Neural cell (in vitro differentiated cells): ENCODE measurements around the gene SLC37A3. TPM values are rescaled to one million over a fixed set of nuclear protein-coding genes. Genes with fewer than 3 reads are reported as not detected.

Source experiments
- H2AFZ ChIP-seq: fragments of 200-600, 300-800 bp; sonication (generic), shearing (Covaris generic); 2 replicates; pipeline ENCODE4 v1.6.0; 2014; ENCODE audit warnings: low read depth, mild to moderate bottlenecking, antibody characterized with exemption, low read length, moderate library complexity
- H3F3A ChIP-seq: fragments of 200-600 bp; shearing (Covaris generic); 2 replicates; pipeline ENCODE4 v1.6.1; 2016; ENCODE audit warnings: mild to moderate bottlenecking, moderate library complexity, mixed read lengths, antibody characterized with exemption, low read length; ENCODE audit not compliant: insufficient read depth, poor library complexity, severe bottlenecking
- H3K27ac ChIP-seq: fragments of 200-600, 300-800 bp; sonication (generic), shearing (Covaris generic); 2 replicates; pipeline ENCODE4 v1.5.1; 2014; ENCODE audit warnings: mild to moderate bottlenecking, low read length, moderate library complexity
- H3K27me3 ChIP-seq: fragments of 300-800, 200-600 bp; sonication (generic), shearing (Covaris generic); 2 replicates; pipeline ENCODE4 v1.6.0; 2014; ENCODE audit warnings: mild to moderate bottlenecking, low read depth, low read length, moderate library complexity; ENCODE audit not compliant: insufficient read depth
- H3K36me3 ChIP-seq: fragments of 300-800, 200-600 bp; sonication (generic), shearing (Covaris generic); 2 replicates; pipeline ENCODE4 v1.5.1; 2014; ENCODE audit warnings: mild to moderate bottlenecking, antibody characterized with exemption, low read length, moderate library complexity; ENCODE audit not compliant: insufficient read depth
- H3K4me2 ChIP-seq: fragments of 300-800, 200-600 bp; sonication (generic), shearing (Covaris generic); 2 replicates; pipeline ENCODE4 v1.6.0; 2014; ENCODE audit warnings: mild to moderate bottlenecking, low read length
- H3K4me3 ChIP-seq: fragments of 300-800, 200-600 bp; sonication (generic), shearing (Covaris generic); 2 replicates; pipeline ENCODE4 v1.5.1; 2014; ENCODE audit warnings: mild to moderate bottlenecking, low read length, moderate library complexity
- H3K79me2 ChIP-seq: fragments of 200-600 bp; shearing (Covaris generic); replicated peaks from 2 replicates; pipeline ENCODE4 v1.6.0; 2014; ENCODE audit warnings: mild to moderate bottlenecking, low read length, moderate library complexity; ENCODE audit not compliant: insufficient read depth
- H3K9ac ChIP-seq: fragments of 300-800, 200-600 bp; sonication (generic), shearing (Covaris generic); 2 replicates; pipeline ENCODE4 v1.6.1; 2016; ENCODE audit warnings: mild to moderate bottlenecking, low read length, mixed read lengths
- H3K9me2 ChIP-seq: fragments of 200-600 bp; shearing (Covaris generic); 2 replicates; pipeline ENCODE4 v1.6.1; 2016; ENCODE audit warnings: mild to moderate bottlenecking, low read length, mixed read lengths; ENCODE audit not compliant: insufficient read depth
- H3K9me3 ChIP-seq: fragments of 200-600, 300-800 bp; sonication (generic), shearing (Covaris generic); 2 replicates; pipeline ENCODE4 v1.6.1; 2016; ENCODE audit warnings: mild to moderate bottlenecking, mixed run types, low read length, moderate library complexity, mixed read lengths
- H4K20me1 ChIP-seq: fragments of 200-600 bp; shearing (Covaris generic); 2 replicates; pipeline ENCODE4 v1.6.1; 2016; ENCODE audit warnings: mild to moderate bottlenecking, mixed run types; ENCODE audit not compliant: insufficient read depth
- EP300 ChIP-seq: fragments of 450-650 bp; conservative IDR thresholded peaks from 2 replicates; pipeline ENCODE4 v1.6.1; 2014; ENCODE audit warnings: antibody characterized with exemption, mild to moderate bottlenecking, moderate library complexity; ENCODE audit not compliant: poor library complexity, severe bottlenecking
- EZH2 ChIP-seq: fragments of 200-600, 300-800 bp; shearing (Covaris generic), sonication (generic); IDR thresholded peaks from 2 replicates; pipeline ENCODE4 v1.6.1; 2014; ENCODE audit warnings: antibody characterized with exemption, low read length, borderline replicate concordance, mild to moderate bottlenecking; ENCODE audit not compliant: insufficient read depth, poor library complexity, severe bottlenecking
- MXI1 ChIP-seq: fragments of 450-650 bp; conservative IDR thresholded peaks from 2 replicates; pipeline ENCODE4 v1.6.1; 2014; ENCODE audit warnings: antibody characterized with exemption, mild to moderate bottlenecking; ENCODE audit not compliant: poor library complexity, severe bottlenecking
- POLR2AphosphoS5 ChIP-seq: IDR thresholded peaks from 2 replicates; pipeline ENCODE4 v1.6.1; 2012
- RAD21 ChIP-seq: fragments of 450-650 bp; conservative IDR thresholded peaks from 2 replicates; pipeline ENCODE4 v1.6.1; 2014; ENCODE audit warnings: antibody characterized with exemption, mild to moderate bottlenecking, moderate library complexity
- SMC3 ChIP-seq: fragments of 450-650 bp; conservative IDR thresholded peaks from 2 replicates; pipeline ENCODE4 v1.6.1; 2014; ENCODE audit warnings: antibody characterized with exemption, mild to moderate bottlenecking, moderate library complexity; ENCODE audit not compliant: poor library complexity
- TAF1 ChIP-seq: IDR thresholded peaks from 2 replicates; pipeline ENCODE4 v1.6.1; 2012; ENCODE audit warnings: low read depth
- polyA plus RNA-seq: library from polyadenylated mRNA; depleted of rRNA; stranded (reverse); fragments of >200 nt; gene quantifications from 2 replicates; pipeline ENCODE4 v1.2.3, GENCODE V29; 2014
- TF ChIP-seq, protein P1 (sequence below): fragments of 450-650 bp; IDR thresholded peaks from 2 replicates; pipeline ENCODE4 v1.5.1; 2014; ENCODE audit warnings: antibody characterized with exemption, mild to moderate bottlenecking, moderate library complexity; ENCODE audit not compliant: poor library complexity, severe bottlenecking
- TF ChIP-seq, protein P2 (sequence below): IDR thresholded peaks from 2 replicates; pipeline ENCODE4 v1.6.1; 2012; ENCODE audit warnings: borderline replicate concordance

Gene SLC37A3
- polyA plus RNA-seq, 1 donor from 2014 or later, result 176 TPM

DNA sequence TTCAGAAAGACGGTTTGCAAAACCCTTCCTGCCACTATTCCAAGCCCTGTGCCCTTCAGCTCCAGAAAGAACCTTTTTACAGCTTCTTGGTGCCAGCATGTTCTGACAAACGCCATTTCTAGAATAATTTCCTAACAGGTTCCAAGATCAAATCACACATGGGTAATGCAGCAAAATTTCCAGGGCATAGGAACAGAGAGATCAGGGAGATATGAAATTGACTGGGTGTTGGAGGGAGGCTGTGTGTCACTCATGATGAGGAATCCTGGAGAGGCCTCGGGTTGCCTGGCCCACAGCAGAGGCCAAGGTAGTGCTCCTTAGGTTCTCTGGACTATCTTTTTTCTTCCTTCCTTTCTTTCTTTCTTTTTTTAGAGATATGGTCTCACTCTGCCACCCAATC is 35.1 kb upstream of the SLC37A3 start:
- no peak overlapping the region for H3K4me3 ChIP-seq
- no peaks in the 10 kb centered on the region for H3K79me2 ChIP-seq
- no peaks in the 10 kb centered on the region for H3F3A ChIP-seq
- H3K9me3 ChIP-seq, result no peaks in the 10 kb centered on the region
- H3K4me2 ChIP-seq, result no peak overlapping the region
- H3K36me3 ChIP-seq, result no peaks in the 10 kb centered on the region
- H4K20me1 ChIP-seq, result no peaks in the 10 kb centered on the region
- no peak overlapping the region for H3K9ac ChIP-seq
- H3K27ac ChIP-seq, result no peak overlapping the region
- no peak overlapping the region for H2AFZ ChIP-seq
- no peaks in the 10 kb centered on the region for H3K9me2 ChIP-seq
- TF ChIP-seq EZH2, result no peak
- no peak for TF ChIP-seq POLR2AphosphoS5
- TF ChIP-seq, protein P1, sequence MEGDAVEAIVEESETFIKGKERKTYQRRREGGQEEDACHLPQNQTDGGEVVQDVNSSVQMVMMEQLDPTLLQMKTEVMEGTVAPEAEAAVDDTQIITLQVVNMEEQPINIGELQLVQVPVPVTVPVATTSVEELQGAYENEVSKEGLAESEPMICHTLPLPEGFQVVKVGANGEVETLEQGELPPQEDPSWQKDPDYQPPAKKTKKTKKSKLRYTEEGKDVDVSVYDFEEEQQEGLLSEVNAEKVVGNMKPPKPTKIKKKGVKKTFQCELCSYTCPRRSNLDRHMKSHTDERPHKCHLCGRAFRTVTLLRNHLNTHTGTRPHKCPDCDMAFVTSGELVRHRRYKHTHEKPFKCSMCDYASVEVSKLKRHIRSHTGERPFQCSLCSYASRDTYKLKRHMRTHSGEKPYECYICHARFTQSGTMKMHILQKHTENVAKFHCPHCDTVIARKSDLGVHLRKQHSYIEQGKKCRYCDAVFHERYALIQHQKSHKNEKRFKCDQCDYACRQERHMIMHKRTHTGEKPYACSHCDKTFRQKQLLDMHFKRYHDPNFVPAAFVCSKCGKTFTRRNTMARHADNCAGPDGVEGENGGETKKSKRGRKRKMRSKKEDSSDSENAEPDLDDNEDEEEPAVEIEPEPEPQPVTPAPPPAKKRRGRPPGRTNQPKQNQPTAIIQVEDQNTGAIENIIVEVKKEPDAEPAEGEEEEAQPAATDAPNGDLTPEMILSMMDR, result no peak
- no peak for TF ChIP-seq TAF1
- no peak for TF ChIP-seq SMC3
- TF ChIP-seq, protein P2, sequence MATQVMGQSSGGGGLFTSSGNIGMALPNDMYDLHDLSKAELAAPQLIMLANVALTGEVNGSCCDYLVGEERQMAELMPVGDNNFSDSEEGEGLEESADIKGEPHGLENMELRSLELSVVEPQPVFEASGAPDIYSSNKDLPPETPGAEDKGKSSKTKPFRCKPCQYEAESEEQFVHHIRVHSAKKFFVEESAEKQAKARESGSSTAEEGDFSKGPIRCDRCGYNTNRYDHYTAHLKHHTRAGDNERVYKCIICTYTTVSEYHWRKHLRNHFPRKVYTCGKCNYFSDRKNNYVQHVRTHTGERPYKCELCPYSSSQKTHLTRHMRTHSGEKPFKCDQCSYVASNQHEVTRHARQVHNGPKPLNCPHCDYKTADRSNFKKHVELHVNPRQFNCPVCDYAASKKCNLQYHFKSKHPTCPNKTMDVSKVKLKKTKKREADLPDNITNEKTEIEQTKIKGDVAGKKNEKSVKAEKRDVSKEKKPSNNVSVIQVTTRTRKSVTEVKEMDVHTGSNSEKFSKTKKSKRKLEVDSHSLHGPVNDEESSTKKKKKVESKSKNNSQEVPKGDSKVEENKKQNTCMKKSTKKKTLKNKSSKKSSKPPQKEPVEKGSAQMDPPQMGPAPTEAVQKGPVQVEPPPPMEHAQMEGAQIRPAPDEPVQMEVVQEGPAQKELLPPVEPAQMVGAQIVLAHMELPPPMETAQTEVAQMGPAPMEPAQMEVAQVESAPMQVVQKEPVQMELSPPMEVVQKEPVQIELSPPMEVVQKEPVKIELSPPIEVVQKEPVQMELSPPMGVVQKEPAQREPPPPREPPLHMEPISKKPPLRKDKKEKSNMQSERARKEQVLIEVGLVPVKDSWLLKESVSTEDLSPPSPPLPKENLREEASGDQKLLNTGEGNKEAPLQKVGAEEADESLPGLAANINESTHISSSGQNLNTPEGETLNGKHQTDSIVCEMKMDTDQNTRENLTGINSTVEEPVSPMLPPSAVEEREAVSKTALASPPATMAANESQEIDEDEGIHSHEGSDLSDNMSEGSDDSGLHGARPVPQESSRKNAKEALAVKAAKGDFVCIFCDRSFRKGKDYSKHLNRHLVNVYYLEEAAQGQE, result no peak
- no peak for TF ChIP-seq MXI1
- no peak for TF ChIP-seq RAD21
- no peak for TF ChIP-seq EP300
- H3K27me3 ChIP-seq, result no peaks in the 10 kb centered on the region

DNA sequence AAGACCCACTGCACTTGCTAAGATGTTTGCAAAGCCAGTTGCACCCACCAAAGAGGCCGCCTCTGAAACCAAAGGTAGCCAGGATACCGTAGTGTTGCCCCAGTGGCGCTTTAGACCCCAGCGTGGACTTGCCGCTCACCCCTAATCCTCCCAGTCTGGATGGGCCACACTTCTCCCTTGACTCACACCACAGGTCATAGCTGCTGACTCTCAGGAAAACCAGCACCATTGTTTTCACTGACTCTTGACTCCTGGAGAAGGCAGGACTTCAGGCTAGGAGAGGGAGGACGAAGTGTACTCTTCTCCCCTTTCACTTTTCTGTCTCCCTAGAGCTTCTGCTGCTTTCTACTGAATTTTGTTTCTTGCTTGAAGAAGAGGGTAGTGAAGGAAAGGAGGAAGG is 27.8 kb upstream of the SLC37A3 start:
- Histone ChIP-seq H3K27ac (no peak overlapping the region), H3K9me3 (no peaks in the 10 kb centered on the region), H3K27me3 (no peaks in the 10 kb centered on the region), H3K4me2 (no peak overlapping the region), H3K4me3 (no peak overlapping the region), H3F3A (no peaks in the 10 kb centered on the region), H3K9ac (no peak overlapping the region), H4K20me1 (no peaks in the 10 kb centered on the region), H3K79me2 (no peaks in the 10 kb centered on the region), H2AFZ (no peak overlapping the region), H3K36me3 (no peaks in the 10 kb centered on the region), H3K9me2 (no peaks in the 10 kb centered on the region)
- TF ChIP-seq TAF1 (no peak), EP300 (no peak), SMC3 (no peak), RAD21 (no peak), MXI1 (no peak), POLR2AphosphoS5 (no peak), EZH2 (no peak)
- TF ChIP-seq, protein P1, result no peak
- TF ChIP-seq, protein P2, result no peak
